Measurements from ENCODE around the gene B3GNT2.
"Not testable (repeated sequence)": the region's sequence is repeated elsewhere in the genome, so short reads cannot be mapped to it uniquely, and the experiment has no call there.

B3GNT2 gene, protein sequence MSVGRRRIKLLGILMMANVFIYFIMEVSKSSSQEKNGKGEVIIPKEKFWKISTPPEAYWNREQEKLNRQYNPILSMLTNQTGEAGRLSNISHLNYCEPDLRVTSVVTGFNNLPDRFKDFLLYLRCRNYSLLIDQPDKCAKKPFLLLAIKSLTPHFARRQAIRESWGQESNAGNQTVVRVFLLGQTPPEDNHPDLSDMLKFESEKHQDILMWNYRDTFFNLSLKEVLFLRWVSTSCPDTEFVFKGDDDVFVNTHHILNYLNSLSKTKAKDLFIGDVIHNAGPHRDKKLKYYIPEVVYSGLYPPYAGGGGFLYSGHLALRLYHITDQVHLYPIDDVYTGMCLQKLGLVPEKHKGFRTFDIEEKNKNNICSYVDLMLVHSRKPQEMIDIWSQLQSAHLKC

DNA sequence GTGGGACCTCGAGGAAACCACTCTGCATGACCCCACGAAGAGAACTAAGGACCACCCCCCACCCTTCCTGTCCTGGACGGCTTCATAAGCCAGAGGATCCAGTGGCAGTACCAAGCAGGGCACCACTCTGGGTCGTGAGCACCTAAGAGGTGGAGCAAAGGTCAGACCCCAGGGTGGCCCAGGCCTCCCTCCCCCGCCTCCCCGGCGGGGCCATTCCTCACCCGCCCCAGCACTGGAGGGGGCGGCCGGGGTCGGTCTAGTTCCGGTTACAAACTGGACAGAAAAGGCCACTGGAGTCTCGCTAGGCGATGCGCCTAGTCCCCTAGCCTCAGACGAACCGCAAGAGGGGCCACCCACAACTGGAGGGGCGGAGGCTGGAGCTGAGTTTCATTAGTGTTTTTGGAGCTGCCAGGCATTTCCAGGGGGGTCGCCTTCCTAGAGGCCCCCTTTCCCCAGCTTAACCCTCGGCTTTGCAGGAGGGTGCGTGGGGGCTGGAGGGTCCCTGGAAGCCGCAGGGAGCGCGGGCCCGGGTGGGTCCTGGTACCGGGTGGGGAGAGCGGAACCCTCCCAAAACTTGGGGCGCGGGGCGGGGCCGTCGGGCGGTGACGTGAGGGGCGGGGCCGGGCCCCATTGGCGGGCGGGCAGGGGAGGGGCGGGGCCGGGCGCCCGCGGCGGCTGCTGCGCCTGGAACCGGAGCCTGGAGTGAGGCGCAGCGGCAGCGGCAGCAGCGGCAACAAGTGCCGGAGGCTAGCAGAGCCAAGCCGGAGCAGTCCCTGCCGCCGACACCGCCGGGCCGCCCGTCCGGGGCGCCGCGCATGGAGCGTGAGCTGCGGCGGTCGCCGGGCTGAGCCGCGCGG, at the start of gene B3GNT2:
Gene B3GNT2, plus strand, starts transcription at position 695 of the 857 bp plus-strand sequence. CDS start 26,106 bp downstream, outside the sequence.
- DNase-seq (ENCODE audit: low read depth in 2 of 2, low spot score in 1 of 2): peak; percentile 67 to 74

DNA sequence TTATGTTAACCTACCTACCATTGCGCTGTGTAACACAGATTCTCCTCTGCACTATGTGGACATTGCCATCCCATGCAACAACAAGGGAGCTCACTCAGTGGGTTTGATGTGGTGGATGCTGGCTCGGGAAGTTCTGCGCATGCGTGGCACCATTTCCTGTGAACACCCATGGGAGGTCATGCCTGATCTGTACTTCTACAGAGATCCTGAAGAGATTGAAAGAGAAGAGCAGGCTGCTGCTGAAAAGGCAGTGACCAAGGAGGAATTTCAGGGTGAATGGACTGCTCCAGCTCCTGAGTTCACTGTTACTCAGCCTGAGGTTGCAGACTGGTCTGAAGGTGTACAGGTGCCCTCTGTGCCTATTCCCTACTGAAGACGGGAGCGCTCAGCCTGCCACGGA, 49.1 kb upstream of the B3GNT2 start:
- peak in 1 of 2 donors; percentile 1 for DNase-seq (ENCODE audit: low read depth in 2 of 2, low spot score in 1 of 2)

DNA sequence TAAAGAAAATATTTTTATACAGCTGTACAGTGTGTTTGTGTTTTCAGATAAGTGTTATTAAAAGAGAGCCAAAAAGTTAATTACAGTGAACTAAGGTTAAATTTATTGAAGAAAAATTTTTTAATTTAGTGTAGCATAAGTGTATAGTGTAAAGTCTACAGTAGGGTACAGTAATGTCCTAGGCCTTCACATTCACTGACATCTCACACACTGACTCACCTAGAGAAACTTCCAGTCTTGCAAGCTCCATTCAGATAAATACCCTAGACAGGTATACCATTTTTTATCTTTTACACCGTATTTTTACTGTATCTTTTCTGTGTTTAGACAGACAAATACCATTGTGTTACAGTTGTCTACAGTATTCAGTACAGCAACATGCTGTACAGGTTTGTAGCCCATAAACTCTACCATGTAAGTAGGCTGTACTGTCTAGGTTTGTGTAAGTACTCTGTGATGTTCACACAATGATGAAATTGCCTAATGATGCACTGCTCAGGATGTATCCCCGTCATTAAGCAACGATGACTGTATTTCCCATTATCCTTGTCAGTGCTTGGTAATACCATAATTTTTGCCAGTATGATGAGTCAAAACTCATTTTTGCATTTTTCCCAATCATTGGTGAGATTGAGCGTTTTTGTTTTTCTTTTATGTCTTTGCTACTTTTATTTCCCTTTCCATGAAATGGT, 48.2 kb upstream of the B3GNT2 start:
- no peak for DNase-seq (ENCODE audit: low read depth in 2 of 2, low spot score in 1 of 2)

DNA sequence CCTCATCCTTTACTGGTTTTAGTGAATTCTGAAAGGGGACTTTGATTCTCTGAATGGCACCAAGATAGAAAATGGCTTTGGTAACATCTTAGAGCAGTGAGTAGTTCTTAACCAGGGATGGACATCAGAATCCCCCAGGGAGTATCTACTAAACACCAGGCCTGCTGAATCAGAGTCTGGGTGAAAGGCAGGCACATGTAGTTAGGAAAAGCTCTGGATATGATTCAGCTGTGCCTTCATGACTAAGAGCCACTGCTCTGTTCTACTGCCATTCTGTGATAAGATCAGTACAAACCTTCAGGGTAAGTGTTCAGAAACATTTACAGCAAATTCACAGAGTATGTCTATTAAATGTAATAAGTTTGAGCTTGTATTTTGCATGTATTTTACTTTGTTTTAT, 46.2 kb upstream of the B3GNT2 start:
- no peak for DNase-seq (ENCODE audit: low read depth in 2 of 2, low spot score in 1 of 2)

DNA sequence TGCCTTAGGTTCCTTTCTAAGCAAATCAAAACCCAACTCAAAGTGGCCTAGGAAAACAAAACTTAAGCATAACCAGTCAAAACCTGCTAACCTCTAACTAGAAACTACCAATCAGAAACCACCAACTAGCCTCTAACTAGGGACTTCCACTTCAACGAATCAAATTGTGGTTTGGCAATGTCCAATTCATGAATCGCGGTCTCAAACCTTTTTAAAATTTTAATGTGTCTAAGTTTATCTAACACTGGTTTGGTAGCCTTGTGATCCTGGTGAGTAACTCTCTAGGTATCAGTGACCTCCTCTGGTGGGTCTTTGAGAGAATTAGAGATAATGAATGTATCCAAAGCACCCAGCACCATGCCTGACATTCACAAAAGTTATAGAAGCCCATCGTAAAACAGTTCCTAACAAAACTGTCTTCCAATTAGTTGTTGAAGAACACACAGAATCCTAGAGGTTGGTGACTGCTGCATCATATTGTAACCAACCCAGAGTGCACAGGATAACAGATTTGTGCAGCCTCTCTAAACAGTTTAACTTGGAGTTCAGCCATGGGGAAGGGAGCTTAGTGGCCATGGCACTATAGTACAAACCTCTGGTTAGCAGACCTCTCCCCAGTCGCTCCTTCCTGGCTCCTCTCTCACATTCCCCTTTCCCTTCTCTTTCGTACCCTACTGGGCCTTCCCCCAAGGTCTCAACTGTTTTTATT, 45.2 kb upstream of the B3GNT2 start:
- no peak for DNase-seq (ENCODE audit: low read depth in 2 of 2, low spot score in 1 of 2)

DNA sequence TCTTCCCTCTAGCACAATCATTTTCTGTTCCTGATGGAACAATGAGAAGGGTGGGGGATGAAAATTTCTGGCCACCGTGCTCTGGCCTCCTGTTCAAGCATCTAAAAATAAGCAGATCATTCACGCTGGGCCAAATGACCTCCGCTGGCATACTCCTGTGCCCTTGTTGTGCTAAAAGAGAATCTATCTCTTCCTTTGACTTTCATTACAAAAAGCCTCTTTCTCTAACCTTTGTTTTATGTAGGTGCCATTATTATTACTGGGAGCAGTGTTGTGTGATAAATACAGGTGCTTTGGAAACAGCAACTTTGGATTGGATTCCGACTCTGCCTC, 44.6 kb upstream of the B3GNT2 start:
- no peak for DNase-seq (ENCODE audit: low read depth in 2 of 2, low spot score in 1 of 2)

DNA sequence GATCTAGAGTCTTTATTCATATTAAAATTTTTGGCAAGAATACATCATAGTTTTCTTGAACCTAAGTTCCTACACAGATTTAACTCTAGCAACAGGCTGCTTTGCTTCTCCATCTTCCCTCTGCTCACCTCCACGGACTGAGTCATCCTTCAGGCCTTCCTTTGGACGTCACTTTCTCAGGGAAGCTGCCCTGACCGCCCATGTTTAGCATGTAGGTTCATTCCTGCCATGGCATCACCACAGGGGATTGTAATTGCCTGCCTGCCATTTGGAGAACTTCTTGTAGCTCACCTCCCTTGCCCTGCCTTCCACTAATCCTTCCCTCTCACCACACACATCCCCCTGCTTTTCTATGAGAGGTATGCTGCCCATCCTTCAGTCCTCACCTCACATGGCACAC, 43.9 kb upstream of the B3GNT2 start:
- no peak for DNase-seq (ENCODE audit: low read depth in 2 of 2, low spot score in 1 of 2)

DNA sequence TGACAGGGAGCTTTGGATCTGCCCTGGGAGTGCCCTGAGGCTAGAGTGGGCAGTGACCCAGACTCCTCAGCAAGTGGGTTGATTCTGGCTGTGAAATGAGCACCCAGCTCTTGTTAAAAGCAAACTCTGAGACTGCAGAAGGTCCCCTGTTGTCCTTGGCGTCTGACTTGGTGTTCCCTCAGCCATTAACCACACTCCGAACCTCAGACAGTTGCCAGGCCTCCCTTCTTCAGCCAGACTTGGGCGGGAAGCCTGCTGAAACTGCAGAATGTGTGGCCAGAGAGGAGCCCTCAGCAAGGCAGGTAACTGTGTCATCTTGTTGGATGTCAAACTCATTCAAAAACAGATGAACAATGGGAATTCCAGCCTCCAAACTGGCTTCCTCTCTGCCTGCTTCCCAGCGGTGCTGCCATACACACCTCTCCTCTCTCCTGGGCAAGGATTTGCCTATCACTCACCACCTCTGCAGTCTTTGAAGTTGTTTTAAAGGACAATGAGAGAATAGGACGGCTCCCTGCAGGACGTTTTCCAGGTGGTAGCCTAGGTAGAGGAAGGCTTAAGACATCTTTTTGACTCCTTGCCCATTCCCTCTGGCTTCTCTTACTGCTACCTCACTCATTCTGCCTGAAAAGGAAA, 38.9 kb upstream of the B3GNT2 start:
- no peak for DNase-seq (ENCODE audit: low read depth in 2 of 2, low spot score in 1 of 2)

DNA sequence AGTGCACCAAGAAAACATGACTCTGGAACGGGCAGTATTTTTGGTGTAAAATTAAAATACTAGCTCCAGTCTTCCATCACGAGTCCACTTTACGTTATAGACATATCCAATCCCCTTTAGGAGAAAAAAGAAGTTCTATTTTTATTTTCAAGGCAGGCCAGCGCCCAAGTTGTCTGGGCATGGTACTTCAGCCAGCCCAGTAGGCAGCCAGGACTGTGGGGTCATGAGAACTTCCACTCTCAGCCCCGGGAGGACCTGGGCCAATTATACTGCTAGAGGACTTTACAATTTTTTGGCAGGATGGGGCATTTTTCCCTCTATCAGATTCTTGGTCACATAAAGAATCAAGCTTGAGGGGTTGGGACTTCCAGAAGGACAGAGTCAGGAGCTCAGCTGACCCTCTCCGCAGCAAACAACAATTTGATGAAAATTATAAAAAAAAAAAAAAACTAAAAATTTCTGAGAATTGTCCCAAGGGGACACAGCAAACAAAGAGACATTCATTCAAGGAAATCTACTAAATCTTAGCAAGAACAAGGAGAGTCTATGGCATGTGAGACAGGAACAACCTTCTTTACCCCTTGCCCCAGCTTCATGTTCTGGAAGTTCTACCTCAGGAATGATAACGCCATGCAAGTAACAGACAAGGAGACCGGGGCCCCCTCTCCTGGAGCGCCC, 37.3 kb upstream of the B3GNT2 start:
- no peak for DNase-seq (ENCODE audit: low read depth in 2 of 2, low spot score in 1 of 2)

DNA sequence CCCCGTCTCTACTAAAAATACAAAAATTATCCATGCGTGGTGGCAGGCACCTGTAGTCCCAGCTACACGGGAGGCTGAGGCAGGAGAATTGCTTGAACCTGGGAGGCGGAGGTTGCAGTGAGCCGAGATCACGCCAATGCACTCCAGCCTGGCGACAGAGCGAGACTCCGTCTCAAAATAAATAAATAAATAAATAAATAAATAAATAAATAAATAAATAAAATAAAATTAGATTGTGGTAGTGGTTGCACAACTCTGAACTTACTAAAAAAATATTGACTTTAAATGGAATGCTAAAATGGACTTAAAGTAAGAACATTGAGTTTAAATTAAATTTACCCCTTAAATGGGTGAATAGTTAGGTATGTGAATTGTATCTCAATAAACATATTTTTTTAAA, 35.2 kb upstream of the B3GNT2 start:
- not testable (repeated sequence) for DNase-seq (ENCODE audit: low read depth in 2 of 2, low spot score in 1 of 2)

DNA sequence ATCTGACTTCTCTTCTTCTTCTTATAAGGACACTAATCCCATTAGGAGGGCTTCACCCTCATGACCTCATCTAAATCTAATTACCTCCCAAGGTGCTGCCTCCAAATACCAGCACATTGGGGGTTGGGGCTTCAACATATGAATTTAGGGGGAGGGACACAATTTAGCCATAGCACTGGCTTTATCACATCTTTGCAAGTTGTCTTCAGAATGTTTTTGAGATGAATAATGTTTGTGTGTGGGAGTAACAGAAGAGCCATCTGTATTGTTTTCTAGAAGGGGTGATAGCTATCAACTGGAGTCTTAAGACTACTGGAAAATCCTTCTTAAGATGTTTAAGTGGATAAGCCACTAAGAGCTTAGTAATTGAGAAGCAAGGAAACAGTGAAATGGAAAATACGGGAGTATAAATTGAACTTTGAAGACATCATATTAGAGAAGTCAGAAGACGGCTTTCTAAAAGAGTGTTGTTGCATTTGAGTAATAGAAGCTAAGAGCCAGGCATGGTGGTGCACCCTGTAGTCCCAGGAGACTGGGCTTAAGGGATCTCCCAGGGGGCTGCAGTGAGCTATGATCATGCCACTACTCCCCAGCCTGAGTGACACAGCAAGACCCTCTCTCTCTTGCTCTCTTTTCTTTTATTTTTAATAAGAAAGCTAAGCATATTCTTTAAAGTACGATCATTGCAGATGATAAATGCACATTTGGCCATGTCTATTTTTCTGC, 32.6 kb upstream of the B3GNT2 start:
- DNase-seq (ENCODE audit: low read depth in 2 of 2, low spot score in 1 of 2): no peak

DNA sequence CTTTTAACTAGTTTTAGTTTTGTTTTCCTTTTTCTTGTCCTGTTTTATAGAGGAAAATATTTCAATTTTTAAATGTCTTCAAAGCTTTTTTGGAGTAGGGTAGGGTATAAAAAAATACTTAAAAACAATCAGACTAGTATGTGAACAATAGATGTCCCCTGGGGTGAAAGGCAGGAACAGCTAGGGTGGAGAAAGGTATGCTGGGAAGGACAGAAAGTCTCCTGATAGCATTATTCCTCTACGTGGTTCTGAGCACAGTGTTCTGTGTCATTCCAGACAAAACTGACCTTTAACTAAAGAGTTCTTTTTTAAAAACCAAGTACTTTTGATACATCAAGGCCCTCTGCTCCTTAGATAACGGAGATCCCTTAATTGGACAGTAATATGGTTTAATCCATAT, 32.1 kb upstream of the B3GNT2 start:
- DNase-seq (ENCODE audit: low read depth in 2 of 2, low spot score in 1 of 2): no peak

DNA sequence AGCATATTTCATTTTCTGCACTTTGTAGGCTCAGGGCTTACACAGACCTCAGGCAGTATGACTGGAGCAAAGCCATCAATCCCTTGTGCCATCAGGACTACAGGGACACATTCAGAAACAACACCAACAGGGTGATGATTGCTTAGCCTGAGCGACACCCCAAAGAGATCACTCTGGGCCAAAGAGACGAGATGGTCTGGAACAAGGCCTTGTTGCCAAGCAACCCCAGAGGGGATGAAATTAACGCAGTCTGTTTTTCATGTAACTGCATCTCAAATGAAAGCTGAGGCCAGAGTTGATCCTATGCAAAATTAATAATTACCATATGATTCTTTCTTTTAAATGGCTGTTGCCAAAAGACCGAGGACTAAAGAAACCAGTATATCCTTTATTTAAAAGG, 20.2 kb upstream of the B3GNT2 start:
- DNase-seq (ENCODE audit: low read depth in 2 of 2, low spot score in 1 of 2): no peak

DNA sequence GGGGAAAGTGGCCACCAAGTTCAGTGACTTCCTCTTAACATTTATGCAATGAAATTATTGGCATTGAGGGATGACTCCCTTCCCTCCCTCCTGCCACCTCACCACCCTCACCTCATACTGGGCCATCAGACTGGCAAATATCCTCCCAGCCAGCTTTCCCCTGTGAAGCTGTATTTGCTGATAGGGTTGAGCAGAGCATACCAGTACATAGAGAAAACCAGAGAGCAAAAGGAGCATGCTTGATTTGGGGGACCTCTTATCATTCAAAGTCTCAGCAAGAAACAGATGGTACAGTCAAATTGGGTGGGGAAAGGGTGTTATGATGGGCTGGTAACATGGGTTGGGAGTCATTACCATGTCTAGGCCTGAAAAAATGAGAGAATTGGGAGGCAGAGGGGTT, 19.1 kb upstream of the B3GNT2 start:
- no peak for DNase-seq (ENCODE audit: low read depth in 2 of 2, low spot score in 1 of 2)

DNA sequence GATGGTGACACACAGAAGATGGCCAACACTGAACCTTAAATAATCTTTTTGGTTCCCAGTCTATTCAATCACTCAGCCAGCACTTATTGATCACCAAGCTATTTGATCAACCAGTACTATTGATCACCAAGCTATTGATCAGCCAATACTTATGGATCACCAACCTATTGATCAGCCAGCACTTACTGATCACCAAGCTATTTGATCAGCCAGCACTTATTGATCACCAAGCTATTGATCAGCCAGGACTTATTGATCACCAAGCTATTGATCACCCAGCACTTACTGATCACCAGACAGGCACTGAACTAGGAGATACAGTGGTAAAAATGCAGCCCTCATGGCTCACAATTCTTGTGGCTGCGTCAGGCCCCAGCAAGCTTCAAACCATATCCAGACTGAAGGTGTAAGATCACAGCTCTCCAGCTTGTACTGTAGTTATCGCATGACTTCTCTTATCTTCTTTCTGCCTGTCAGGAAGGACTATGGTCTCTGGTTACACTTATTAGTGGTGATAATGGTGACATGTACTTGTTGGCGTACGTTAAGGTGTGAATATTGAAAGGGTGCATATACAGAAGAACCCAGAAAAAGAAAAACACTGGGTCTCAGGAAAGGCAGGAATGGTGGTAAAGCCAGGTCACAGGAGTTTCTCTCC, 18.4 kb upstream of the B3GNT2 start:
- no peak for DNase-seq (ENCODE audit: low read depth in 2 of 2, low spot score in 1 of 2)

DNA sequence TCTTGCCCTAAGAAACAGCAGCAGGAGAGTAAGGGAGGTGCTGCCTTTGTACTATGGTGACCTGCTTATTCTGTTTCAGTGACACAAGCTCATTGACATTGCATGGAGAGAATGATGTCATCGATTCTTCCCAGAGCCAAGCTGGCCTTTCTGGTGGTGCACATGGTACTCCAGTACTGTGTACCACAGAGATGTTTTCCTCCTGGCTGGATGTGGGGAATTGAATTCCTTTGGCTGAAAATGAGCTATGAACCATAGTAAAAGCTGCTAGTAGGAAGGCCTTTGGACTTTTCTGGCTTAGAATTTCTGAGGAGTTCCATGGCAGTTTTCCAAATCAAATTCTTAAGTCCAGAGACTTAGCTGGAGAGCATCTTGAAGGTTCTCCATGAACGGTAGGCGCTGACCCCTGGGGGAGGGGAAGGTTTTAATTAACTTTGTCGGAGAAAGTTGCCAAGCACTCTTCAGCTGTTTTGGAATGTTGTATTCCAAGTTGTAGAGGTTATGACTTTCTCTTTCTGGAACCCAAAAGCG, 17.1 kb upstream of the B3GNT2 start:
- no peak for DNase-seq (ENCODE audit: low read depth in 2 of 2, low spot score in 1 of 2)

DNA sequence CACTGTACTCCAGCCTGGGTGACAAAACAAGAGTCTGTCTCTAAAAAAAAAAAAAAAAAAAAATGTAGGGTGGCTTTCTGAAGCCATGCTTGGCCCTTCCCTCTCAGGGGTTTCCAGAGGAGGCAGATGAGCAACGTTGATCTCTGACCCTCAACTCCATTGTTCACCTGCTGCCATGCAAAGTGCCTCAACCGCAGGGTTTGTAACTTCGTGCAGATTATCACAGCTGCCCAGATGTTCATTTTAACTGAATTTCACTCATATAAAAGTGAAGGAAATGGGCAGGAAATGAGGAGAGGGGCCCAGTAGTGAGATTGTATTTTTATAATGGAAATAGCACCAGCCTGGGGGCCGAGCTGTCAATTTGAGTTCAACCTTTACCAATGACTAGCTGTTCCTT, 14.9 kb upstream of the B3GNT2 start:
- no peak for DNase-seq (ENCODE audit: low read depth in 2 of 2, low spot score in 1 of 2)

DNA sequence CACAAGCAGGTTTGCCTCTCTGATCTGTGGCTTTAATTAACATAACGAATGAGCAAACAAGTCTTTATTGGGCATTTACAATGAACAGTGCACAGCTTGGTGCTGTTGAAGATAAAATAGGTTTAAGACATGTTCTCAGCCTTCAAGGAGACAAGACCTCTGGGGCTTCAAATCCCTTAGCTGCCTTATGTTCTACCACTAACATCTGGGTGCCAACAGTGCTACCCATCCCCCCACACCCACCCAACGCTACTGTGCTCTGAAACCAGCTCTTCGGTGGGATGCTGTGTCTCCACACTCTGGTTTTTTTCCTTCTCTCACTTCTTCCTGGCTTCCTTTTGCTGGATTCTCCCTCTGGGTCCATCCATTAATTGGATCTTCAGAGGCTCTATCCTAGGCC, 14.1 kb upstream of the B3GNT2 start:
- DNase-seq (ENCODE audit: low read depth in 2 of 2, low spot score in 1 of 2): no peak
